ENCODE measurements around the gene ZNF500. TPM values are rescaled to one million over a fixed set of nuclear protein-coding genes. Genes with fewer than 3 reads are reported as not detected.

Gene ZNF500
- total RNA-seq, 3 donors from 2014 or later = 8.2 to 17.0 (median 16.4) TPM

GRCh38 chr16:4762205-4762604 lies 4.8 kb downstream of the ZNF500 start:
- no peak for TF ChIP-seq POLR2AphosphoS5 (IDR thresholded peaks at IDR 0.05)
- TF ChIP-seq POLR2A (IDR thresholded peaks at IDR 0.05) = no peak
- TF ChIP-seq CTCF (IDR thresholded peaks at IDR 0.05) = no peak
- DNase-seq (ENCODE audit: low spot score in 2 of 2) = no peak
- intact Hi-C loops (cut with DNase I; ENCODE audit: low total_unique reads) = no loop called here
- Histone ChIP-seq H3K9me3 (no peaks in the 10 kb centered on the region), H3K27ac (no peak overlapping the region), H3K27me3 (no peaks in the 10 kb centered on the region), H3K4me1 (peaks cover 6 to 14% of the 10 kb centered on the region in 2 donors), H3K4me3 (no peak overlapping the region), H3K36me3 (peaks cover 11% of the 10 kb centered on the region)

- intact Hi-C loops (cut with DNase I; ENCODE audit: low total_unique reads) = no loop called here
- H3K4me3 ChIP-seq = no peak overlapping the region
- H3K36me3 ChIP-seq = peaks cover 11% of the 10 kb centered on the region
- no peak for TF ChIP-seq POLR2AphosphoS5 (IDR thresholded peaks at IDR 0.05)
- no peak for TF ChIP-seq CTCF (IDR thresholded peaks at IDR 0.05)
- no peak for TF ChIP-seq POLR2A (IDR thresholded peaks at IDR 0.05)
- H3K27me3 ChIP-seq = no peaks in the 10 kb centered on the region
- H3K9me3 ChIP-seq = no peaks in the 10 kb centered on the region
- DNase-seq (ENCODE audit: low spot score in 2 of 2) = no peak
- peaks cover 0 to 4% of the 10 kb centered on the region in 2 donors for H3K4me1 ChIP-seq
- no peak overlapping the region for H3K27ac ChIP-seq
Observed at GRCh38 chr16:4760221-4760910, 6.6 kb downstream of the ZNF500 start.

- H3K4me3 ChIP-seq = no peak overlapping the region
- no peaks in the 10 kb centered on the region for H3K4me1 ChIP-seq
- no peak for DNase-seq (ENCODE audit: low spot score in 2 of 2)
- H3K27ac ChIP-seq = no peak overlapping the region
- no peaks in the 10 kb centered on the region for H3K27me3 ChIP-seq
- intact Hi-C loops (cut with DNase I; ENCODE audit: low total_unique reads) = no loop called here
- H3K36me3 ChIP-seq = peaks cover 20% of the 10 kb centered on the region
- TF ChIP-seq POLR2A (IDR thresholded peaks at IDR 0.05) (no peak), CTCF (IDR thresholded peaks at IDR 0.05) (no peak)
- no peaks in the 10 kb centered on the region for H3K9me3 ChIP-seq
Observed at GRCh38 chr16:4755687-4756086, 11.3 kb downstream of the ZNF500 start.

DNA sequence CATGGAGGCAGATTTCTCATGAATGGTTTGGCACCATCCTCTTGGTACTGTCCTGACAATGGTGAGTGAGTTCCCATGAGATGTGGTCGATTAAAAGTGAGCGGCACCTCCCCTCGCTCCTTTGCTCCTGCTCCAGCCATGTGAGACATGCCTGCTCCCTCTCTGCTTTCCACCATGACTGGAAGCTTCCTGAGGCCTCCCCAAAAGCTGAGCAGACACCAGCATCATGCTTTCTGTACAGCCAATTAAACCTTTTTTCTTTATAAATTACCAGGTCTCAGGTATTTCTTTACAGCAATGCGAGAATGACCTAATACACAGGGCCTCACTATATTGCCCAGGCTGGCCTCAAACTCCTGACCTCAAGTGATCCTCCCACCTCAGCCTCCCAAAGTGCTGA lies 12.1 kb downstream of the ZNF500 start:
- no peak for DNase-seq (ENCODE audit: low spot score in 2 of 2)
- H3K36me3 ChIP-seq = peaks cover 12% of the 10 kb centered on the region
- no peak for TF ChIP-seq CTCF (IDR thresholded peaks at IDR 0.05)
- TF ChIP-seq POLR2A (IDR thresholded peaks at IDR 0.05) = no peak
- no peak for TF ChIP-seq POLR2AphosphoS5 (IDR thresholded peaks at IDR 0.05)
- no peaks in the 10 kb centered on the region for H3K27me3 ChIP-seq
- no peaks in the 10 kb centered on the region for H3K9me3 ChIP-seq
- H3K27ac ChIP-seq = no peak overlapping the region
- intact Hi-C loops (cut with DNase I; ENCODE audit: low total_unique reads) = no loop called here
- no peaks in the 10 kb centered on the region for H3K4me1 ChIP-seq
- no peak overlapping the region for H3K4me3 ChIP-seq

DNA sequence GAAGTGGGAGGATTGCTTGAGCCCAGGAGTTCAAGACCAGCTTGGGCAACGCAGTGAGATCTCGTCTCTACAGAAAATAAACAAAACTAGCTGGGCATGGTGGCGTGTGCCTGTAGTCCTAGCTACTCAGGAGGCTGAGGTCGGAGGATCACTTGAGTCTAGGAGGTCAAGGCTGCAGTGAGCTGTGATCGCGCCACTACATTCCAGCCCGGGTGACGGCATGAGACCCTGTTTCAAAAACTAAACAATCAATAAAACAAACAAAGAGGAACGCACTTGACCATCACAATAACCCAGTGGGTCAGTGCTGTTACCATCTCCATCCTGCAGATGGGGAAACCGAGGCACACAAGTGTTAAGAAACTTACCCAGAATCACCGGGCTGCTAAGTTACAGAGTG lies 13.7 kb downstream of the ZNF500 start:
- Histone ChIP-seq H3K4me3 (no peak overlapping the region), H3K27me3 (no peaks in the 10 kb centered on the region), H3K36me3 (peaks cover 11% of the 10 kb centered on the region), H3K27ac (no peak overlapping the region), H3K9me3 (no peaks in the 10 kb centered on the region), H3K4me1 (no peaks in the 10 kb centered on the region)
- TF ChIP-seq CTCF (IDR thresholded peaks at IDR 0.05) = no peak
- no peak for TF ChIP-seq POLR2A (IDR thresholded peaks at IDR 0.05)
- no peak for TF ChIP-seq POLR2AphosphoS5 (IDR thresholded peaks at IDR 0.05)
- intact Hi-C loops (cut with DNase I; ENCODE audit: low total_unique reads) = no loop called here
- no peak for DNase-seq (ENCODE audit: low spot score in 2 of 2)
